Measurements from ENCODE around the gene MBLAC1. TPM values are rescaled to one million over a fixed set of nuclear protein-coding genes. Genes with fewer than 3 reads are reported as not detected.
A peak's percentile ranks its signal among the peaks of the same experiment; 100 is the strongest.

Gene MBLAC1
- total RNA-seq, 1 experiment from 2014 or later = 3.2 TPM

DNA sequence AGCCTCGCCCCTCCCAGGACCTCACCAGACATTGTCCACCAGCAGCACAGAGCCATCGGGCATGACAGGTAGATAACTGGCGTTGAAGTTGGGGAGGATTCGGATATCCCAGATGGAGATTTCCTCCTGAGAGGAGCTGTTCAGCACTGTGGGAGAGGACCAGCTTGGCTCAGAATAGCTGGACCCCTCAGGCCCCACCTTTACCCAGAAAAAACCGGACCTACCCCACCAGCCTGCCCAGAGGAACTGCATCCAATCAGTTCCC is 30.2 kb downstream of the MBLAC1 start:
- Mint-ChIP-seq H3K27ac (ENCODE audit: unreplicated experiment) (peak overlapping the region; percentile 90), H3K27me3 (ENCODE audit: insufficient read depth, unreplicated experiment) (no peaks in the 10 kb centered on the region)
- no peak overlapping the region for H3K4me3 ChIP-seq (ENCODE audit: low read depth, low read length)

GRCh38 chr7:100157334-100158228 is 30.8 kb downstream of the MBLAC1 start:
- BruUV-seq (replicated peaks) = TSS peak; percentile 39
- Mint-ChIP-seq H3K27me3 (ENCODE audit: insufficient read depth, unreplicated experiment) (no peaks in the 10 kb centered on the region), H3K27ac (ENCODE audit: unreplicated experiment) (peak overlapping the region; percentile 90), H3K9me3 (ENCODE audit: unreplicated experiment) (no peaks in the 10 kb centered on the region), H3K4me3 (ENCODE audit: unreplicated experiment) (peak overlapping the region; percentile 79), H3K4me1 (ENCODE audit: low read depth, unreplicated experiment) (peaks cover 17% of the 10 kb centered on the region), H3K36me3 (ENCODE audit: insufficient read depth, unreplicated experiment) (peaks cover 69% of the 10 kb centered on the region)
- TF ChIP-seq CTCF (IDR thresholded peaks at IDR 0.05; ENCODE audit: insufficient read depth in 1 of 2, low read depth in 1 of 2, low read length in 1 of 2, severe bottlenecking in 1 of 2, unreplicated experiment in 1 of 2) = no peak
- intact Hi-C loops (cut with micrococcal nuclease; ENCODE audit: unreplicated experiment) = loop anchor here (1.0 kb wide), 1 partner anchor 9 kb away; the partner anchor contains the start of gene LAMTOR4
- H3K27me3 ChIP-seq (replicated peaks; ENCODE audit: control insufficient read depth, insufficient read depth, low read length) = no peaks in the 10 kb centered on the region
- H3K4me1 ChIP-seq = peaks cover 18% of the 10 kb centered on the region
- peak overlapping the region; percentile 87 for H3K4me3 ChIP-seq (ENCODE audit: low read depth, low read length)
- ChIA-PET POLR2A (interaction anchor here (0.9 to 1.4 kb wide), 3 partner anchors 9 to 20 kb away, joined by 4 to 7 read pairs (median 5); partner anchors contain the start of genes GAL3ST4, GPC2, LAMTOR4 and STAG3), CTCF (interaction anchor here (0.6 kb wide), 1 partner anchor 10 kb away, joined by 3 read pairs; no protein-coding TSS in a partner anchor)
- no peaks in the 10 kb centered on the region; the same call in 1 of the 2 replicates for H3K36me3 ChIP-seq (ENCODE audit: control insufficient read depth, insufficient read depth, low read length)
- DNase-seq = peak; percentile 75 to 82
- no peaks in the 10 kb centered on the region for H3K9me3 ChIP-seq

More for the DNA sequence above, 30.2 kb downstream of the MBLAC1 start:
- H3K9me3 ChIP-seq = no peaks in the 10 kb centered on the region
- no TSS peak for BruUV-seq (replicated peaks)
- no peak for TF ChIP-seq CTCF (IDR thresholded peaks at IDR 0.05; ENCODE audit: insufficient read depth in 1 of 2, low read depth in 1 of 2, low read length in 1 of 2, severe bottlenecking in 1 of 2, unreplicated experiment in 1 of 2)
- Mint-ChIP-seq H3K9me3 (ENCODE audit: unreplicated experiment) (no peaks in the 10 kb centered on the region), H3K36me3 (ENCODE audit: insufficient read depth, unreplicated experiment) (peaks cover 74% of the 10 kb centered on the region), H3K4me1 (ENCODE audit: low read depth, unreplicated experiment) (peaks cover 15% of the 10 kb centered on the region), H3K4me3 (ENCODE audit: unreplicated experiment) (peak overlapping the region; percentile 79)
- H3K36me3 ChIP-seq (ENCODE audit: control insufficient read depth, insufficient read depth, low read length) = no peaks in the 10 kb centered on the region; the same call in 1 of the 2 replicates
- POLR2A ChIA-PET = interaction anchor here (0.8 to 1.4 kb wide), 3 partner anchors 8 to 115 kb away, joined by 3 to 7 read pairs (median 5); partner anchors contain the start of genes GAL3ST4 and LAMTOR4
- no peak for DNase-seq
- H3K27me3 ChIP-seq (replicated peaks; ENCODE audit: control insufficient read depth, insufficient read depth, low read length) = no peaks in the 10 kb centered on the region
- H3K4me1 ChIP-seq = peaks cover 18% of the 10 kb centered on the region
- CTCF ChIA-PET = interaction anchor here (0.6 kb wide), 1 partner anchor 10 kb away, joined by 3 read pairs; no protein-coding TSS in a partner anchor
- intact Hi-C loops (cut with micrococcal nuclease; ENCODE audit: unreplicated experiment) = no loop called here

DNA sequence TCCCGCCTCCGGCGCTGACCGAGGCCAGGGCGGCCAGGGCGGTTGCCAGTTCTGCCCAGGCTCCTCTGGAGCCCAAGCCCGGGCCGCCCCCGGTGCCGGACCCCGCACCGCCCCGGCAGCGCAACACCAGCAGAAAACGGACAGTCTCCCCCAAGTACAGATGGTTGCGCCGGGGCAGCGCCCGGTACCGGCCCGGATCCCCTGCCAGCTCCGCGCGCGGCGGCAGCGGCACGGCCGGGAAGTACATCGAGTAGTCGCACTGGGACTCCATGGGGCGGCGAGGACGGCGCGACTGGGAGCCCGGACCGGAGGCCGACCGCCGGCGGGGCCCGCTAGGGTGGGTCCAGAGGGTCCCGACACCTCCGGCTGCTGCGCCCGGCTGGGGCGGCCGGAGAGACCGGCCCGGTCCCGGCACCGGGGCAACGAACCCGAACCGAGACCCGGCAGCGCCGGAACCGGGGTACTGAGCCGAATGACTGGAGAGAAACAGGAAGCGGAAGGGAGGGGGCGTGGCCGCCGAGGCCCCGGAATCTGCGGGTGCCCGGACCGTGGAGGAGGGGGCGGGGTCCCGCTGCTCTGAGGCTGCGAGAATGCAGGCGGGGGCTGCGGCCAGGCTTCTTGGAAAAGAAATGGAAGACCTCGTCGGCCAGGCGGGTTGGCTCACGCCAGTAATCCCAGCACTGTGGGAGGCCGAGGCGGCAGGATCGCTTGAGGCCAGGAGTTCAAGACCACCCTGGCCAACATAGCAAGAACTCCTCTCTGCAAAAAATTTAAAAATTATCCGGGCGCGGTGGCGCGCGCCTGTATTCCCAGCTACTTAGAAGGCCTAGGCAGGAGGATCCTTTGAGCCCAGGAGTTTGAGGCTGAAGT is 31.7 kb downstream of the MBLAC1 start, which contains the start of gene TRAPPC14:
TRAPPC14 (minus strand) TSS at position 495 of the 870 bp plus-strand sequence; CDS start at position 271, 224 bp downstream.
- peak; percentile 94 to 97 for DNase-seq
- CTCF ChIA-PET = no interaction called here

More for the DNA sequence above, 31.7 kb downstream of the MBLAC1 start, which contains the start of gene TRAPPC14:
- Histone ChIP-seq H3K36me3 (ENCODE audit: control insufficient read depth, insufficient read depth, low read length) (no peaks in the 10 kb centered on the region; the same call in 1 of the 2 replicates), H3K27me3 (replicated peaks; ENCODE audit: control insufficient read depth, insufficient read depth, low read length) (no peaks in the 10 kb centered on the region), H3K4me3 (ENCODE audit: low read depth, low read length) (peak within 1 kb of the TSS; percentile 87), H3K4me1 (peaks cover 27% of the 10 kb centered on the region), H3K9me3 (no peaks in the 10 kb centered on the region)
- Mint-ChIP-seq H3K4me3 (ENCODE audit: unreplicated experiment) (peak within 1 kb of the TSS; percentile 79), H3K27me3 (ENCODE audit: insufficient read depth, unreplicated experiment) (no peaks in the 10 kb centered on the region), H3K4me1 (ENCODE audit: low read depth, unreplicated experiment) (peaks cover 26% of the 10 kb centered on the region), H3K27ac (ENCODE audit: unreplicated experiment) (peak within 1 kb of the TSS; percentile 90), H3K9me3 (ENCODE audit: unreplicated experiment) (no peaks in the 10 kb centered on the region), H3K36me3 (ENCODE audit: insufficient read depth, unreplicated experiment) (peaks cover 61% of the 10 kb centered on the region)
- POLR2A ChIA-PET = interaction anchor here (0.9 to 1.6 kb wide), 4 partner anchors 10 to 19 kb away, joined by 4 to 7 read pairs (median 6); partner anchors contain the start of genes GAL3ST4, GPC2, LAMTOR4 and STAG3
- intact Hi-C loops (cut with micrococcal nuclease; ENCODE audit: unreplicated experiment) = loop anchor here (1.0 kb wide), 1 partner anchor 10 kb away; the partner anchor contains the start of gene LAMTOR4
- no TSS peak for BruUV-seq (replicated peaks)
- TF ChIP-seq CTCF (IDR thresholded peaks at IDR 0.05; ENCODE audit: insufficient read depth in 1 of 2, low read depth in 1 of 2, low read length in 1 of 2, severe bottlenecking in 1 of 2, unreplicated experiment in 1 of 2) = no peak
